Astrocyte of the spinal cord (primary cell): ENCODE data around the gene MANEA.
"Not testable (repeated sequence)": the region's sequence is repeated elsewhere in the genome, so short reads cannot be mapped to it uniquely, and the experiment has no call there.

Source experiments
- DNase-seq: peaks from one replicate; pipeline ENCODE4 v3.0.0; 2011; ENCODE audit warnings: low read depth, low spot score
- H3K4me3 ChIP-seq: 2 replicates; pipeline ENCODE4 v1.5.1; 2011; ENCODE audit warnings: low read depth, mild to moderate bottlenecking, low read length, moderate library complexity
- CTCF ChIP-seq: IDR thresholded peaks from 2 replicates; pipeline ENCODE4 v1.5.1; 2012; ENCODE audit warnings: low read depth, mild to moderate bottlenecking, low read length, inconsistent platforms
- in situ Hi-C: cut with HindIII; loops from 2 replicates; pipeline ENCODE4 v1.10.0; 2017; ENCODE audit warnings: low sequenced_read_pairs

The MANEA gene

GRCh38 chr6:95545686-95546085 lies 31.6 kb upstream of the MANEA start:
- in situ Hi-C loops: no loop called here
- TF ChIP-seq CTCF: no peak

GRCh38 chr6:95546148-95546547 lies 31.2 kb upstream of the MANEA start:
- in situ Hi-C loops: no loop called here
- no peak overlapping the region for H3K4me3 ChIP-seq
- no peak for DNase-seq
- TF ChIP-seq CTCF: no peak

More at GRCh38 chr6:95545686-95546085, 31.6 kb upstream of the MANEA start:
- no peak overlapping the region for H3K4me3 ChIP-seq
- DNase-seq: no peak

GRCh38 chr6:95547043-95547442 lies 30.3 kb upstream of the MANEA start:
- no peak for DNase-seq
- in situ Hi-C loops: no loop called here
- H3K4me3 ChIP-seq: no peak overlapping the region
- no peak for TF ChIP-seq CTCF

- in situ Hi-C loops: no loop called here
- no peak overlapping the region for H3K4me3 ChIP-seq
- no peak for DNase-seq
- no peak for TF ChIP-seq CTCF
Measured at GRCh38 chr6:95548188-95548786, 29.0 kb upstream of the MANEA start.

GRCh38 chr6:95551678-95552324 lies 25.5 kb upstream of the MANEA start:
- in situ Hi-C loops: no loop called here
- no peak for TF ChIP-seq CTCF
- DNase-seq: no peak
- no peak overlapping the region for H3K4me3 ChIP-seq

GRCh38 chr6:95553880-95554279 lies 23.5 kb upstream of the MANEA start:
- in situ Hi-C loops: no loop called here
- H3K4me3 ChIP-seq: no peak overlapping the region

GRCh38 chr6:95560956-95561355 lies 16.4 kb upstream of the MANEA start:
- H3K4me3 ChIP-seq, in situ Hi-C loops, DNase-seq: not testable (repeated sequence)

More at GRCh38 chr6:95553880-95554279, 23.5 kb upstream of the MANEA start:
- DNase-seq: no peak
- TF ChIP-seq CTCF: no peak
